IMR-90 (cell line): Measurements from ENCODE around the gene GUCY1B1. TPM values are rescaled to one million over a fixed set of nuclear protein-coding genes. Genes with fewer than 3 reads are reported as not detected.

Source experiments
- ATAC-seq: fragments of 200-7000 bp; cut with Tn5 transposase; 2 replicates; pipeline ENCODE4 v1.9.1; 2020; ENCODE audit warnings: low read depth, mild to moderate bottlenecking, moderate library complexity
- BruUV-seq: library from RNA; stranded (reverse); fragments of 400-500 nt; replicated peaks from 2 replicates; lab custom pipeline; 2021; lab: Mats Ljungman, UMichigan
- CTCF ChIA-PET: fragments of 300-600 bp; formaldehyde crosslinking; extraction: SDS; loops from one replicate; lab custom pipeline; 2021; ENCODE audit warnings: antibody characterized with exemption; lab: Yijun Ruan, JAX
- POLR2A ChIA-PET: fragments of 300-600 bp; sonication (Branson Sonifier 250); formaldehyde crosslinking; loops from one replicate; lab custom pipeline; 2022; ENCODE audit warnings: antibody characterized with exemption; ENCODE audit not compliant: unreplicated experiment; lab: Charles Lee
- DNase-seq: peaks from one replicate; pipeline ENCODE4 v3.0.0; 2013
- H2AFZ ChIP-seq: replicated peaks from 2 replicates; pipeline ENCODE3; 2013; ENCODE audit warnings: low read length, mild to moderate bottlenecking; ENCODE audit not compliant: poor library complexity
- H2AK5ac ChIP-seq: 2 replicates; pipeline ENCODE4 v1.6.1; 2013; ENCODE audit warnings: low read depth, low read length, inconsistent platforms
- H2AK9ac ChIP-seq: replicated peaks from 2 replicates; pipeline ENCODE3; 2013; ENCODE audit warnings: mild to moderate bottlenecking, low read depth, low read length, moderate library complexity; ENCODE audit not compliant: poor library complexity
- H2BK120ac ChIP-seq: 2 replicates; pipeline ENCODE4 v1.6.1; 2013; ENCODE audit warnings: low read depth, low read length, inconsistent platforms
- H2BK15ac ChIP-seq: 3 replicates; pipeline ENCODE4 v1.6.1; 2013; ENCODE audit warnings: low read depth, low read length, inconsistent platforms
- H2BK20ac ChIP-seq: 2 replicates; pipeline ENCODE4 v1.6.1; 2013; ENCODE audit warnings: low read depth, mild to moderate bottlenecking, inconsistent platforms, low read length, moderate library complexity
- H2BK5ac ChIP-seq: 2 replicates; pipeline ENCODE4 v1.6.1; 2013; ENCODE audit warnings: mild to moderate bottlenecking, low read depth, low read length, inconsistent platforms; ENCODE audit not compliant: poor library complexity, severe bottlenecking
- H3K14ac ChIP-seq: replicated peaks from 2 replicates; pipeline ENCODE4 v1.6.1; 2013; ENCODE audit warnings: low read depth, low read length, inconsistent platforms
- H3K18ac ChIP-seq: 2 replicates; pipeline ENCODE4 v1.6.1; 2013; ENCODE audit warnings: low read depth, low read length, control low read depth
- H3K23ac ChIP-seq: 2 replicates; pipeline ENCODE4 v1.6.1; 2013; ENCODE audit warnings: low read depth, low read length, inconsistent platforms
- H3K27ac ChIP-seq: 2 replicates; pipeline ENCODE4 v1.5.1; 2013; ENCODE audit warnings: mild to moderate bottlenecking, control low read depth, low read length; ENCODE audit not compliant: insufficient read depth
- H3K27me3 ChIP-seq: 2 replicates; pipeline ENCODE4 v1.6.1; 2013; ENCODE audit warnings: low read length; ENCODE audit not compliant: control insufficient read depth, insufficient read depth
- H3K36me3 ChIP-seq: 2 replicates; pipeline ENCODE4 v1.6.1; 2013; ENCODE audit warnings: low read length, mixed read lengths; ENCODE audit not compliant: control insufficient read depth, insufficient read depth
- H3K4ac ChIP-seq: 2 replicates; pipeline ENCODE4 v1.6.1; 2013; ENCODE audit warnings: low read depth, low read length, inconsistent platforms
- H3K4me1 ChIP-seq: 2 replicates; pipeline ENCODE4 v1.6.1; 2013; ENCODE audit warnings: low read length, mixed read lengths; ENCODE audit not compliant: control insufficient read depth, insufficient read depth
- H3K4me2 ChIP-seq: 2 replicates; pipeline ENCODE4 v1.6.1; 2013; ENCODE audit warnings: low read depth, mild to moderate bottlenecking, control low read depth, low read length, moderate library complexity
- H3K4me3 ChIP-seq: 2 replicates; pipeline ENCODE4 v1.5.1; 2013; ENCODE audit warnings: low read depth, mild to moderate bottlenecking, control low read depth, low read length, moderate library complexity; ENCODE audit not compliant: insufficient read depth
- H3K56ac ChIP-seq: 2 replicates; pipeline ENCODE4 v1.6.1; 2013; ENCODE audit warnings: low read length, inconsistent platforms; ENCODE audit not compliant: insufficient read depth; ENCODE audit errors: extremely low read depth
- H3K79me1 ChIP-seq, 2 experiments: 2 replicates each; pipeline ENCODE4 v1.6.1; 2013; ENCODE audit warnings: low read length in 2 of 2, inconsistent platforms in 1 of 2, low read depth in 1 of 2
- H3K9ac ChIP-seq: 2 replicates; pipeline ENCODE4 v1.6.1; 2013; ENCODE audit warnings: low read depth, low read length, control low read depth
- H3K9me1 ChIP-seq: 2 replicates; pipeline ENCODE4 v1.6.1; 2013; ENCODE audit warnings: low read length, inconsistent platforms; ENCODE audit not compliant: insufficient read depth
- H3K9me3 ChIP-seq: 2 replicates; pipeline ENCODE4 v1.6.1; 2013; ENCODE audit warnings: low read length; ENCODE audit not compliant: control insufficient read depth, insufficient read depth
- H4K20me1 ChIP-seq: 2 replicates; pipeline ENCODE4 v1.6.1; 2013; ENCODE audit warnings: low read length, inconsistent platforms; ENCODE audit not compliant: insufficient read depth
- H4K5ac ChIP-seq: 2 replicates; pipeline ENCODE4 v1.6.1; 2013; ENCODE audit warnings: mild to moderate bottlenecking, low read depth, low read length, control low read depth
- H4K8ac ChIP-seq, 2 experiments: 2 replicates each; pipeline ENCODE4 v1.6.1; 2013; ENCODE audit warnings: low read depth in 2 of 2, low read length in 2 of 2, control low read depth in 1 of 2, inconsistent platforms in 1 of 2
- H4K91ac ChIP-seq: 2 replicates; pipeline ENCODE4 v1.6.1; 2013; ENCODE audit warnings: low read depth, low read length, inconsistent platforms; ENCODE audit not compliant: insufficient read depth
- BHLHE40 ChIP-seq: fragments of 150-350 bp; IDR thresholded peaks from 2 replicates; pipeline ENCODE4 v1.6.1; 2016; ENCODE audit warnings: mild to moderate bottlenecking, low read depth, low read length
- CEBPB ChIP-seq: IDR thresholded peaks from 2 replicates; pipeline ENCODE4 v1.6.1; 2012; ENCODE audit warnings: low read depth, low read length, improper control_type of control experiment
- CTCF ChIP-seq: conservative IDR thresholded peaks from 2 replicates; pipeline ENCODE4 v1.5.1; 2012; ENCODE audit warnings: mild to moderate bottlenecking, low read depth, low read length, improper control_type of control experiment
- NFE2L2 ChIP-seq: fragments of 150-350 bp; IDR thresholded peaks from 2 replicates; pipeline ENCODE4 v1.6.1; 2016; ENCODE audit warnings: low read depth, mild to moderate bottlenecking, low read length
- RCOR1 ChIP-seq: IDR thresholded peaks from 2 replicates; pipeline ENCODE4 v1.6.1; 2012; ENCODE audit warnings: mild to moderate bottlenecking, low read length, improper control_type of control experiment; ENCODE audit not compliant: insufficient replicate concordance
- RFX5 ChIP-seq: IDR thresholded peaks from 2 replicates; pipeline ENCODE4 v1.8.0; 2012; ENCODE audit warnings: low read depth, mild to moderate bottlenecking, low read length, moderate library complexity
- USF2 ChIP-seq: fragments of 150-350 bp; IDR thresholded peaks from 2 replicates; pipeline ENCODE4 v1.6.1; 2017; ENCODE audit warnings: mild to moderate bottlenecking, antibody characterized with exemption, low read length, low read depth
- dilution Hi-C: fragments of 300-500 bp; cut with HindIII; formaldehyde crosslinking; loops from one replicate; pipeline ENCODE4 v1.14.3; 2018; ENCODE audit warnings: low sequenced_read_pairs; ENCODE audit not compliant: unreplicated experiment
- in situ Hi-C: fragments of 300-500 bp; cut with MboI; formaldehyde crosslinking; loops from 3 replicates; pipeline ENCODE4 v1.14.3; 2019; ENCODE audit warnings: low sequenced_read_pairs, inconsistent platforms, mixed read lengths
- intact Hi-C: fragments of 100-400 bp; cut with micrococcal nuclease; formaldehyde crosslinking; loops from 2 replicates; pipeline ENCODE4 v1.10.0; 2022
- polyA plus RNA-seq, 3 experiments: library from polyadenylated mRNA; depleted of rRNA; stranded (reverse); fragments of >200 nt; gene quantifications; 2 replicates each; pipeline ENCODE4 v1.2.3, GENCODE V29; 2012; ENCODE audit warnings: low replicate concordance in 1 of 3
- total RNA-seq: library from RNA; depleted of rRNA; stranded (reverse); fragments of >200 nt; gene quantifications from 2 replicates; pipeline ENCODE4 v1.2.3, GENCODE V29; 2012

GUCY1B1 gene
- total and polyA plus RNA-seq, 2 of the 4 experiments (the other 2 are of a cell fraction), result 2.9 to 3.8 TPM

DNA sequence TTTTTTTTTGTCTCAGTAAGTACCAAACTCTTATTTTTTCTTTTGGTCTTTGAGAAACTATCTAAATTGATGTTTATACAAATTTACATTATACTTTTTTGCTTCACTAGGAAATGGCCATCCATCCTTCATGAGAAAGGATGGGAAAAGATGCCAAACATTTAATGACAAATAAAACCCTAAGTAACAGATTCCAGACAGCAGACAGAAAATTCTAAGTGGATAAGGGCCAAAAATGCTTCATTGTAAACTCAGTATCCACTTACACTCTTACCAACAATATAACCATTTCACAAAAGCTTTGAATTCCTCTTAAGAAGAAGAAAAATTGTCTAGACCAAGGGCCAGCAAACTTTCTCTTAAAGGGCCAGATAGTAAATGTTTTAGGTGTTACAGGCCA lies 3.5 kb downstream of the GUCY1B1 start:
- no peak for ATAC-seq
- no TSS peak for BruUV-seq
- H3K4me2 ChIP-seq, result no peak overlapping the region
- no peak overlapping the region for H4K91ac ChIP-seq
- no peak overlapping the region for H3K4me3 ChIP-seq
- ChIA-PET CTCF (no interaction called here), POLR2A (no interaction called here)
- dilution Hi-C loops (no loop called here), intact Hi-C loops (no loop called here), in situ Hi-C loops (no loop called here)
- no peak overlapping the region for H4K8ac ChIP-seq
- H3K27me3 ChIP-seq, result no peaks in the 10 kb centered on the region
- no peak overlapping the region for H2BK120ac ChIP-seq
- H4K5ac ChIP-seq, result no peak overlapping the region
- H4K20me1 ChIP-seq, result no peaks in the 10 kb centered on the region
- H2AK9ac ChIP-seq, result no peak overlapping the region
- no peak overlapping the region for H2AFZ ChIP-seq
- peak; percentile 38 for DNase-seq
- H2BK20ac ChIP-seq, result no peak overlapping the region
- H2BK5ac ChIP-seq, result no peak overlapping the region
- H3K36me3 ChIP-seq, result no peaks in the 10 kb centered on the region; the same call in 1 of the 2 replicates
- H3K23ac ChIP-seq, result no peak overlapping the region
- no peak overlapping the region for H3K4ac ChIP-seq
- H3K27ac ChIP-seq, result no peak overlapping the region
- H3K9me3 ChIP-seq, result no peaks in the 10 kb centered on the region
- H2BK15ac ChIP-seq, result no peak overlapping the region
- H3K9me1 ChIP-seq, result no peaks in the 10 kb centered on the region
- no peak for TF ChIP-seq USF2
- TF ChIP-seq CTCF, result no peak
- no peak for TF ChIP-seq RCOR1
- no peak for TF ChIP-seq BHLHE40
- TF ChIP-seq NFE2L2, result no peak
- no peak for TF ChIP-seq RFX5
- TF ChIP-seq CEBPB, result no peak
- no peak overlapping the region for H3K56ac ChIP-seq
- H2AK5ac ChIP-seq, result no peak overlapping the region
- H3K79me1 ChIP-seq, result no peaks in the 10 kb centered on the region
- H3K14ac ChIP-seq, result no peak overlapping the region
- H3K9ac ChIP-seq, result no peak overlapping the region
- H3K4me1 ChIP-seq, result peaks cover 5% of the 10 kb centered on the region; the same call in 1 of the 2 replicates
- no peak overlapping the region for H3K18ac ChIP-seq
